K562 (cell line): ENCODE measurements around the gene MRPL55. TPM values are rescaled to one million over a fixed set of nuclear protein-coding genes. Genes with fewer than 3 reads are reported as not detected.

Source experiments
- CBFA2T2 ChIP-seq: fragments of 450-650 bp; conservative IDR thresholded peaks from 2 replicates; pipeline ENCODE4 v1.6.1; 2017; ENCODE audit warnings: mild to moderate bottlenecking
- CHD1 ChIP-seq: fragments of 200-600 bp; sonication (generic); IDR thresholded peaks from one replicate; pipeline ENCODE4 v1.6.1; 2012; ENCODE audit warnings: mild to moderate bottlenecking, moderate library complexity, low read length, inconsistent platforms
- DDX20 ChIP-seq: fragments of 450-650 bp; IDR thresholded peaks from 2 replicates; pipeline ENCODE4 v1.6.1; 2016; ENCODE audit warnings: missing genetic modification characterization, low read depth, mild to moderate bottlenecking, missing compliant biosample characterization, moderate library complexity
- GTF2E2 ChIP-seq: fragments of 200-800 bp; sonication (Bioruptor generic); IDR thresholded peaks from 2 replicates; pipeline ENCODE4 v1.6.1; 2016; ENCODE audit warnings: missing genetic modification characterization, missing compliant biosample characterization
- L3MBTL2 ChIP-seq: fragments of 450-650 bp; IDR thresholded peaks from 2 replicates; pipeline ENCODE4 v1.6.1; 2016; ENCODE audit warnings: mild to moderate bottlenecking, moderate library complexity
- LCOR ChIP-seq: sonication (generic); formaldehyde crosslinking; IDR thresholded peaks from 2 replicates; pipeline ENCODE4 v1.8.0; 2022; ENCODE audit warnings: mild to moderate bottlenecking, missing genetic modification reagents
- MED1 ChIP-seq: sonication (generic); formaldehyde crosslinking; IDR thresholded peaks from 2 replicates; pipeline ENCODE4 v1.8.1; 2023; ENCODE audit warnings: missing genetic modification reagents, borderline replicate concordance
- NFRKB ChIP-seq: fragments of 450-650 bp; IDR thresholded peaks from 2 replicates; pipeline ENCODE4 v1.6.1; 2016; ENCODE audit warnings: low read depth
- PML ChIP-seq: IDR thresholded peaks from 2 replicates; pipeline ENCODE4 v1.6.1; 2012; ENCODE audit warnings: low read length, inconsistent platforms
- POLR3G ChIP-seq: IDR thresholded peaks from 2 replicates; pipeline ENCODE4 v1.6.1; 2011; ENCODE audit not compliant: insufficient read length, insufficient replicate concordance; ENCODE audit errors: extremely low read depth
- RBBP5 ChIP-seq: fragments of 200-600 bp; sonication (generic); IDR thresholded peaks from 2 replicates; pipeline ENCODE4 v1.6.1; 2012; ENCODE audit warnings: borderline replicate concordance, mild to moderate bottlenecking, low read length, control low read depth, inconsistent platforms; ENCODE audit not compliant: insufficient read depth, poor library complexity, severe bottlenecking
- RFX1 ChIP-seq: fragments of 450-650 bp; IDR thresholded peaks from 2 replicates; pipeline ENCODE4 v1.6.1; 2016; ENCODE audit warnings: mild to moderate bottlenecking, moderate library complexity
- SAP30 ChIP-seq: fragments of 200-600 bp; sonication (generic); IDR thresholded peaks from 2 replicates; pipeline ENCODE4 v1.6.1; 2012; ENCODE audit warnings: borderline replicate concordance, low read depth, mild to moderate bottlenecking, moderate library complexity, low read length, control low read depth, inconsistent platforms; ENCODE audit not compliant: insufficient read depth, poor library complexity, severe bottlenecking
- ZNF609 ChIP-seq: sonication (generic); formaldehyde crosslinking; IDR thresholded peaks from 2 replicates; pipeline ENCODE4 v1.8.1; 2023; ENCODE audit warnings: missing genetic modification reagents, mild to moderate bottlenecking, borderline replicate concordance
- ZNF696 ChIP-seq: fragments of 250-450 bp; sonication (Bioruptor Pico); conservative IDR thresholded peaks from 2 replicates; pipeline ENCODE4 v1.4.0; 2020; ENCODE audit warnings: mild to moderate bottlenecking, moderate library complexity
- ZNF785 ChIP-seq: fragments of 250-450 bp; sonication (Bioruptor Pico); IDR thresholded peaks from 2 replicates; pipeline ENCODE4 v1.4.0; 2020; ENCODE audit warnings: mild to moderate bottlenecking
- polyA plus RNA-seq, 8 experiments: library from polyadenylated mRNA; depleted of rRNA in 4 of 8; stranded (reverse) in 5 of 8; unstranded in 3 of 8; fragments of >200 nt; fragmentation: Nextera tagmentation in 2 of 8; fragmentation: Illumina TruSeq in 1 of 8; extraction: Ambion mirVana in 2 of 8; extraction: Trizol in 1 of 8; gene quantifications; 2 replicates each; pipeline versions ENCODE4 v1.2.1 to v1.2.3, GENCODE V29; 2011 to 2014; ENCODE audit warnings: inconsistent platforms in 1 of 8, missing spikeins in 1 of 8
- total RNA-seq, 7 experiments: library from RNA; depleted of rRNA in 6 of 7; stranded (reverse); fragments of >200 nt in 6 of 7; fragmentation: Illumina TruSeq in 2 of 7; extraction: Trizol in 2 of 7; gene quantifications; 2 replicates each; pipeline versions ENCODE4 v1.2.1 to v1.2.3, GENCODE V29; 2011 to 2021; ENCODE audit warnings: low replicate concordance in 1 of 7
- TF ChIP-seq, protein P1 (sequence below): fragments of 250-450 bp; sonication (Bioruptor Pico); IDR thresholded peaks from 2 replicates; pipeline ENCODE4 v1.4.0; 2020; ENCODE audit warnings: borderline replicate concordance
- TF ChIP-seq, protein P2 (sequence below): fragments of 450-650 bp; IDR thresholded peaks from 2 replicates; pipeline ENCODE4 v1.6.1; 2017; ENCODE audit warnings: antibody characterized with exemption

Gene MRPL55
- total and polyA plus RNA-seq, 9 of the 15 experiments (the other 6 are each of a cell fraction or from before 2014, with no cell fraction given) = 34.9 to 228 (median 81.0) TPM

DNA sequence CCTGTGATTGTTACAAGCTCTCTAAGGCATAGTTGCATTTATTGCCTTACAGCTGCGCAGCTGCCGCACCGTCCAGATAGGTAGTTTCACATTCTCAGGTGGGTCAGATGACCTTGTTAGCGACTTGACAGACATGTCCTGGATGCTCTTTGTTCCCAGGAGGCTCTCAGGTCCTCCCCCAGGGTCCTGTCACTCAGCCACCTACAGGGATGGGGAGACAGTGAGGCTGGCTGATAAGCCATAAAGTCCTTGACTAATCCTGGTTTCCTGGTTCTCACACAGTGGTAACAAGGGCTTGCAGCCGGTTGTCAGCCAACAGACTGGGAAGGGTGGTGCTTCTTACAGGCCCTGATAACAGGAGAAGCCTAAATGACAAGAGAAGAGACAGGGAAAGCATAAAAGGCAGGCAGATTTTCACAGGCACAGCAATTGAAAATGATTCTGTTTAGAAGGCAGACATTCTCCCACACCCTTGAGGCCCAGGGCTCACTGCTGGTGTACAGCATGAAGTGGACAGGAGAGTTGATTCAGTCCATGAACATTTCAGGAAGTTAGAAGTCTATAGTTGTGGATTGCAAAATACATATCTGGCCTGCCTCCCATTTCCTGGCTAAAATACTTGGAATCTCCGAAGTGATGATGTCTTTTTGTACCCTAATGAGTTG lies 23.7 kb downstream of the MRPL55 start (continued):
- TF ChIP-seq ZNF609 (no peak), POLR3G (no peak), DDX20 (tag) (no peak), SAP30 (peak; percentile 39), RBBP5 (no peak), L3MBTL2 (no peak), LCOR (peak; percentile 62; the same call in 1 of the 2 replicates), GTF2E2 (no peak), RFX1 (no peak), PML (0 out of 2 replicates have a peak, but pooled peaks have one; percentile 22), CHD1 (no peak), ZNF696 (no peak), CBFA2T2 (peak; percentile 84), ZNF785 (CRISPR knock-in tag) (no peak; the same call in 1 of the 2 replicates), MED1 (CRISPR knock-in tag) (no peak), NFRKB (no peak)
- TF ChIP-seq, protein P1, sequence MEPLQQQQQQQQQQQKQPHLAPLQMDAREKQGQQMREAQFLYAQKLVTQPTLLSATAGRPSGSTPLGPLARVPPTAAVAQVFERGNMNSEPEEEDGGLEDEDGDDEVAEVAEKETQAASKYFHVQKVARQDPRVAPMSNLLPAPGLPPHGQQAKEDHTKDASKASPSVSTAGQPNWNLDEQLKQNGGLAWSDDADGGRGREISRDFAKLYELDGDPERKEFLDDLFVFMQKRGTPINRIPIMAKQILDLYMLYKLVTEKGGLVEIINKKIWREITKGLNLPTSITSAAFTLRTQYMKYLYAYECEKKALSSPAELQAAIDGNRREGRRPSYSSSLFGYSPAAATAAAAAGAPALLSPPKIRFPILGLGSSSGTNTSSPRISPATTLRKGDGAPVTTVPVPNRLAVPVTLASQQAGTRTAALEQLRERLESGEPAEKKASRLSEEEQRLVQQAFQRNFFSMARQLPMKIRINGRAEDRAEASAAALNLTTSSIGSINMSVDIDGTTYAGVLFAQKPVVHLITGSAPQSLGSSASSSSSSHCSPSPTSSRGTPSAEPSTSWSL (CRISPR knock-in tag) = no peak
- TF ChIP-seq, protein P2, sequence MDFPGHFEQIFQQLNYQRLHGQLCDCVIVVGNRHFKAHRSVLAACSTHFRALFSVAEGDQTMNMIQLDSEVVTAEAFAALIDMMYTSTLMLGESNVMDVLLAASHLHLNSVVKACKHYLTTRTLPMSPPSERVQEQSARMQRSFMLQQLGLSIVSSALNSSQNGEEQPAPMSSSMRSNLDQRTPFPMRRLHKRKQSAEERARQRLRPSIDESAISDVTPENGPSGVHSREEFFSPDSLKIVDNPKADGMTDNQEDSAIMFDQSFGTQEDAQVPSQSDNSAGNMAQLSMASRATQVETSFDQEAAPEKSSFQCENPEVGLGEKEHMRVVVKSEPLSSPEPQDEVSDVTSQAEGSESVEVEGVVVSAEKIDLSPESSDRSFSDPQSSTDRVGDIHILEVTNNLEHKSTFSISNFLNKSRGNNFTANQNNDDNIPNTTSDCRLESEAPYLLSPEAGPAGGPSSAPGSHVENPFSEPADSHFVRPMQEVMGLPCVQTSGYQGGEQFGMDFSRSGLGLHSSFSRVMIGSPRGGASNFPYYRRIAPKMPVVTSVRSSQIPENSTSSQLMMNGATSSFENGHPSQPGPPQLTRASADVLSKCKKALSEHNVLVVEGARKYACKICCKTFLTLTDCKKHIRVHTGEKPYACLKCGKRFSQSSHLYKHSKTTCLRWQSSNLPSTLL = no peak
